Omental fat pad (tissue), 4 donors: ENCODE results near the gene C5orf15. TPM values are rescaled to one million over a fixed set of nuclear protein-coding genes. Genes with fewer than 3 reads are reported as not detected.

Experiments used
- ATAC-seq: fragments of 150-250 bp; one replicate; pipeline ENCODE4 v1.9.1; 2016; ENCODE audit warnings: mild to moderate bottlenecking, moderate library complexity; ENCODE audit not compliant: low FRiP score
- DNase-seq: peaks from one replicate; pipeline ENCODE4 v3.0.0-alpha.2; 2019; ENCODE audit warnings: low spot score
- CTCF ChIP-seq, 3 donors: fragments of 450-650 bp; IDR thresholded peaks; one replicate each; pipeline ENCODE4 v1.5.1; 2016 to 2017; ENCODE audit warnings: antibody characterized with exemption in 3 of 3, mild to moderate bottlenecking in 3 of 3, moderate library complexity in 2 of 3
- total RNA-seq, 4 donors: library from RNA; depleted of rRNA; stranded (reverse); fragments of >200 nt; gene quantifications; one replicate each; pipeline ENCODE4 v1.1.0, GENCODE V29; 2016

Gene C5orf15
- total RNA-seq, 4 donors from 2014 or later: 31.3 to 53.1 (median 41.2) TPM

GRCh38 chr5:133952729-133953567 lies 15.5 kb downstream of the C5orf15 start:
- ATAC-seq (peak; percentile 96), DNase-seq (no peak)

GRCh38 chr5:133950821-133951612 lies 17.4 kb downstream of the C5orf15 start:
- ATAC-seq (no peak), DNase-seq (no peak)
- TF ChIP-seq CTCF (IDR thresholded peaks at IDR 0.05): no peak

More at GRCh38 chr5:133952729-133953567, 15.5 kb downstream of the C5orf15 start:
- no peak for TF ChIP-seq CTCF (IDR thresholded peaks at IDR 0.05)

GRCh38 chr5:133948721-133949120 lies 19.7 kb downstream of the C5orf15 start:
- no peak for TF ChIP-seq CTCF (IDR thresholded peaks at IDR 0.05)

GRCh38 chr5:133947431-133947841 lies 21.0 kb downstream of the C5orf15 start:
- no peak for TF ChIP-seq CTCF (IDR thresholded peaks at IDR 0.05)
- ATAC-seq (no peak), DNase-seq (no peak)

More at GRCh38 chr5:133948721-133949120, 19.7 kb downstream of the C5orf15 start:
- no peak for DNase-seq
- ATAC-seq: no peak

GRCh38 chr5:133945568-133945967 lies 22.9 kb downstream of the C5orf15 start:
- TF ChIP-seq CTCF (IDR thresholded peaks at IDR 0.05): no peak
- no peak for DNase-seq

GRCh38 chr5:133944263-133945185 lies 23.9 kb downstream of the C5orf15 start:
- no peak for TF ChIP-seq CTCF (IDR thresholded peaks at IDR 0.05)
- no peak for ATAC-seq
- DNase-seq: no peak

More at GRCh38 chr5:133945568-133945967, 22.9 kb downstream of the C5orf15 start:
- ATAC-seq: no peak
